Activated CD4-positive, CD25-positive, alpha-beta regulatory T cell treated with anti-CD3 and anti-CD28 coated beads, Interleukin-2, amount 50 U/mL, for 16 hours (primary cell): ENCODE results near the gene CEP112.

ENCODE experiments used
- DNase-seq: peaks from one replicate; pipeline ENCODE4 v3.0.0-alpha.2; 2020; ENCODE audit warnings: low read depth, low spot score

Gene CEP112

GRCh38 chr17:66211047-66211810 is 19.3 kb upstream of the CEP112 start:
- DNase-seq, result no peak

- no peak for DNase-seq
These were observed 18.3 kb upstream of the CEP112 start for GRCh38 chr17:66210208-66210574.

GRCh38 chr17:66207936-66208335 is 16.0 kb upstream of the CEP112 start:
- DNase-seq, result no peak

- no peak for DNase-seq
These were observed 11.5 kb upstream of the CEP112 start for GRCh38 chr17:66203274-66204015.

- no peak for DNase-seq
These were observed 8.8 kb upstream of the CEP112 start for GRCh38 chr17:66200685-66201092.

GRCh38 chr17:66198242-66198641 is 6.3 kb upstream of the CEP112 start:
- no peak for DNase-seq

- DNase-seq, result no peak
These were observed 400 bp upstream of the CEP112 start for GRCh38 chr17:66192378-66192687.

- DNase-seq, result no peak
These were observed 968 bp downstream of the CEP112 start for GRCh38 chr17:66190738-66191592.

- DNase-seq, result no peak
These were observed 4.2 kb downstream of the CEP112 start for GRCh38 chr17:66187718-66188117.

GRCh38 chr17:66185862-66186261 is 6.1 kb downstream of the CEP112 start:
- DNase-seq, result no peak

- no peak for DNase-seq
These were observed 7.5 kb downstream of the CEP112 start for GRCh38 chr17:66184392-66184791.

GRCh38 chr17:66183529-66183928 is 8.4 kb downstream of the CEP112 start:
- no peak for DNase-seq

- DNase-seq, result no peak
These were observed 13.3 kb downstream of the CEP112 start for GRCh38 chr17:66178642-66179041.

GRCh38 chr17:66177048-66177447 is 14.9 kb downstream of the CEP112 start:
- no peak for DNase-seq

GRCh38 chr17:66175892-66176291 is 16.0 kb downstream of the CEP112 start:
- no peak for DNase-seq

- DNase-seq, result no peak
These were observed 19.2 kb downstream of the CEP112 start for GRCh38 chr17:66172691-66173223.

- no peak for DNase-seq
These were observed 19.8 kb downstream of the CEP112 start for GRCh38 chr17:66172144-66172543.

- no peak for DNase-seq
These were observed 20.2 kb downstream of the CEP112 start for GRCh38 chr17:66171692-66172091.

- no peak for DNase-seq
These were observed 20.8 kb downstream of the CEP112 start for GRCh38 chr17:66171172-66171571.

- no peak for DNase-seq
These were observed 22.1 kb downstream of the CEP112 start for GRCh38 chr17:66169839-66170238.

GRCh38 chr17:66167189-66167815 is 24.6 kb downstream of the CEP112 start:
- DNase-seq, result no peak
